Measurements from ENCODE around the gene EEF1G. TPM values are rescaled to one million over a fixed set of nuclear protein-coding genes. Genes with fewer than 3 reads are reported as not detected.
"Not testable (repeated sequence)": the region's sequence is repeated elsewhere in the genome, so short reads cannot be mapped to it uniquely, and the experiment has no call there.

EEF1G gene
- total RNA-seq, 1 experiment from 2014 or later, result 3,525 TPM

- DNase-seq (ENCODE audit: low spot score), result not testable (repeated sequence)
- in situ Hi-C loops (cut with HindIII; ENCODE audit: low sequenced_read_pairs), result loop anchor here (25.0 kb wide), 1 partner anchor 122 kb away; no protein-coding TSS in a partner anchor
Observed at GRCh38 chr11:62559626-62560025, 14.1 kb downstream of the EEF1G start.

- DNase-seq (ENCODE audit: low spot score), result no peak
- in situ Hi-C loops (cut with HindIII; ENCODE audit: low sequenced_read_pairs), result loop anchor here (25.0 kb wide), 1 partner anchor 122 kb away; no protein-coding TSS in a partner anchor
Observed at GRCh38 chr11:62559204-62559603, 14.5 kb downstream of the EEF1G start.

- DNase-seq (ENCODE audit: low spot score), result no peak
- in situ Hi-C loops (cut with HindIII; ENCODE audit: low sequenced_read_pairs), result loop anchor here (25.0 kb wide), 1 partner anchor 121 kb away; no protein-coding TSS in a partner anchor
Observed at GRCh38 chr11:62558669-62559068, 15.0 kb downstream of the EEF1G start.

- DNase-seq (ENCODE audit: low spot score), result no peak
- in situ Hi-C loops (cut with HindIII; ENCODE audit: low sequenced_read_pairs), result loop anchor here (25.0 kb wide), 1 partner anchor 120 kb away; no protein-coding TSS in a partner anchor
Observed at GRCh38 chr11:62556875-62557631, 16.6 kb downstream of the EEF1G start.

GRCh38 chr11:62556108-62556874 is 17.4 kb downstream of the EEF1G start:
- peak; percentile 87 for DNase-seq (ENCODE audit: low spot score)
- in situ Hi-C loops (cut with HindIII; ENCODE audit: low sequenced_read_pairs), result loop anchor here (25.0 kb wide), 1 partner anchor 119 kb away; no protein-coding TSS in a partner anchor

GRCh38 chr11:62555464-62556107 is 18.1 kb downstream of the EEF1G start:
- no peak for DNase-seq (ENCODE audit: low spot score)
- in situ Hi-C loops (cut with HindIII; ENCODE audit: low sequenced_read_pairs), result loop anchor here (25.0 kb wide), 1 partner anchor 118 kb away; no protein-coding TSS in a partner anchor

- in situ Hi-C loops (cut with HindIII; ENCODE audit: low sequenced_read_pairs), result loop anchor here (25.0 kb wide), 1 partner anchor 117 kb away; no protein-coding TSS in a partner anchor
- DNase-seq (ENCODE audit: low spot score), result no peak
Observed at GRCh38 chr11:62554387-62555167, 19.1 kb downstream of the EEF1G start.

- in situ Hi-C loops (cut with HindIII; ENCODE audit: low sequenced_read_pairs), result loop anchor here (25.0 kb wide), 1 partner anchor 117 kb away; no protein-coding TSS in a partner anchor
- DNase-seq (ENCODE audit: low spot score), result no peak
Observed at GRCh38 chr11:62553839-62554361, 19.8 kb downstream of the EEF1G start.

- peak; percentile 54 for DNase-seq (ENCODE audit: low spot score)
- in situ Hi-C loops (cut with HindIII; ENCODE audit: low sequenced_read_pairs), result loop anchor here (25.0 kb wide), 1 partner anchor 116 kb away; no protein-coding TSS in a partner anchor
Observed at GRCh38 chr11:62553080-62553838, 20.4 kb downstream of the EEF1G start.

GRCh38 chr11:62552485-62553079 is 21.1 kb downstream of the EEF1G start:
- in situ Hi-C loops (cut with HindIII; ENCODE audit: low sequenced_read_pairs), result loop anchor here (25.0 kb wide), 1 partner anchor 115 kb away; no protein-coding TSS in a partner anchor
- DNase-seq (ENCODE audit: low spot score), result no peak

- not testable (repeated sequence) for DNase-seq (ENCODE audit: low spot score)
- in situ Hi-C loops (cut with HindIII; ENCODE audit: low sequenced_read_pairs), result loop anchor here (25.0 kb wide), 1 partner anchor 113 kb away; no protein-coding TSS in a partner anchor
Observed at GRCh38 chr11:62550478-62550877, 23.2 kb downstream of the EEF1G start.

- DNase-seq (ENCODE audit: low spot score), result no peak
- in situ Hi-C loops (cut with HindIII; ENCODE audit: low sequenced_read_pairs), result no loop called here
Observed at GRCh38 chr11:62548545-62549335, 25.0 kb downstream of the EEF1G start.

- peak; percentile 47 for DNase-seq (ENCODE audit: low spot score)
- in situ Hi-C loops (cut with HindIII; ENCODE audit: low sequenced_read_pairs), result no loop called here
Observed at GRCh38 chr11:62547691-62548281, 25.9 kb downstream of the EEF1G start.

- DNase-seq (ENCODE audit: low spot score), result no peak
- in situ Hi-C loops (cut with HindIII; ENCODE audit: low sequenced_read_pairs), result no loop called here
Observed at GRCh38 chr11:62546929-62547625, 26.6 kb downstream of the EEF1G start.

GRCh38 chr11:62546244-62546928 is 27.3 kb downstream of the EEF1G start, which contains the start of gene AHNAK:
Gene AHNAK, minus strand, starts transcription at chr11:62546806. Its CDS starts 10,708 bp downstream, at chr11:62536098.
- DNase-seq (ENCODE audit: low spot score), result no peak
- in situ Hi-C loops (cut with HindIII; ENCODE audit: low sequenced_read_pairs), result no loop called here
